H54 (cell line): ENCODE results near the gene OPRD1.

Experiments used
- DNase-seq: peaks from one replicate; pipeline ENCODE4 v3.0.0; 2011; ENCODE audit warnings: low spot score, mixed read lengths; ENCODE audit not compliant: insufficient read length
- FAIRE-seq: peaks from 3 replicates; lab custom pipeline; 2011; peaks lifted over from hg19 to GRCh38; lab: Jason Lieb, UNC
- POLR2A ChIP-seq: IDR thresholded peaks from 2 replicates; pipeline ENCODE4 v1.6.1; 2011; ENCODE audit warnings: low read depth, mild to moderate bottlenecking, low read length

OPRD1 gene

DNA sequence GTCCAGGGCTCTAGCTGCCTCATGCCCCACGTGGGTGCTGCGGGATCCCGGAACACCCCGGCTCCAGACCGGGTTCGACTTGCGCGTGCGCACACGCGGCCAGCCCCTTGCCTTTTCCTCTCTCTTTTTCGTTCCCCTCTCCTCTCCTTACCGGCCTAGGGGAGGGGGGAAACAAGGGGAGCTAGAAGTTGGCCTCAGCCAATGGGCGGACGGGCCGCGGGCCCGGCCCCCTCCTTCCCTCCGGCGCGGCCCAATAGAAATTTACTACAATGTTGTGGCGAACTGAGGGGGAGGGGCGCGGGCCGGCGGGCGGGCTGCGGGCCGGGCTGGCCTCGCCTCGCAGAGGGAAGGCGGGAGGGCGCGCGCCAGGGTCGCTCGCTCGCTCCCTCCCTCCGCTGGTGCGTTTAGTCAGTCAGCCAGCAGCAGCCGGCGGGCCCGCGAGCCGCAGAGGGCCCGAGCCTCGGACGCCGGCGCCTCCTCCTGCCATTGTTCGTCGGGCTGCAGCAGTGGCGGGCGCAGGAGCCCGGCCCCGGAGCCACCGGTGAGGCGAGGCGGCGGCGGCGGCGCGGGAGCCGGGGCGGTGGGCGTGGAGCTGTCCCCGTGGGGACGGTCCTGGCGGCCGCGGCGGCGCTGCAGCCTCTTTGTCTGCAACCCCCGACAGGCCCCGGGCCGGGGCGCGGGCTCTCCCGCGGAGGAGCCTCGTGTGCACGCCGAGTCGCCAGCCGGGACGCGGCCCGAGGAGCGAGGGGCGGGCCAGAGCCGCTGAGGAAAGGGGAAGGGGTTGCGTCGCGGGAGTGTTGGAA, 102.5 kb downstream of the OPRD1 start, which contains the start of gene EPB41:
Gene EPB41 (plus strand): TSS at position 342 of the 803 bp plus-strand sequence. CDS start 72,869 bp downstream, outside the sequence.
- DNase-seq (peak; percentile 81), FAIRE-seq (no peak)
- TF ChIP-seq POLR2A = no peak; the same call in 1 of the 2 replicates

DNA sequence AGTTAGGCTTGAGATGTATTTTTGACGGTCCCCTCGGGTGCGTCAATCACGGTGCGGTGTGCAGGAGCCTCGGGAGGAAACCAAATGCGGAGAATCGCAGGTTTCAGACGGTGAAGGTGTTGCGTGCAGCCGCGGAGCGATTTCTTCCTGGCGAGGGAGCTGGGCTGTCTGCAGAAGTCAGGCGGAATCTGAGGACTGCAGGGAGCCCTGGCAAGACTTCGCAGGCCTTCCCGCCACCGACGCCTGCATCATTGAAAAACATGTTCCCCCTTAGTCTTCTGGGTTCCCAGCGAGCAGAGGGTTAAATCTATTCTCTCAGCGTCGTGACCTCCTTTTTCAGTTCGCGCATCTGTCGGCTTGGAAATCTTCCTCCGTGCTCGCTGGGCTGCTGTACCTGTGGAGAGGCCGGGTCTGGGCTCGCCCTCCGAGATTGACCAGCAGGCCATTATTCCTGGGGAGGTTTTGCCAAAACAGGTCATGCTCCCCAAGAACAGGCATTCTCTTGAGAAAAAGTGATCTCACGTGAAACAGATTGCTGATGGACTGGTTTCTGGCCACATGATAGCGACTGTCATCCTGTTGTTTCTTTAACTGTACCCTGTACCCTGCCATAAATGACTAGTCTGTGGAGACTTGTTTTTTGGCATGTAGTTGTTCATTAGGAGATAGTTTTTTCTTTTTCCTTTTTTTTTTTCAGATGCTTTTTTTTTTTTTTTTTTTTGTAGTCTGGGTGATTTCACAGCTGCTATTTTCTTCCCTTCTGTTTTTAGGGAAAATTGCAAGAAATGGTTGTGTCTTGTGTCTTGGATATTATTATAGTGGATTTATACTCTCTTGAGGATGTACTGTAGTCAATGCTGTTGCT, 103.3 kb downstream of the OPRD1 start:
- no peak for FAIRE-seq
- DNase-seq = peak; percentile 9

DNA sequence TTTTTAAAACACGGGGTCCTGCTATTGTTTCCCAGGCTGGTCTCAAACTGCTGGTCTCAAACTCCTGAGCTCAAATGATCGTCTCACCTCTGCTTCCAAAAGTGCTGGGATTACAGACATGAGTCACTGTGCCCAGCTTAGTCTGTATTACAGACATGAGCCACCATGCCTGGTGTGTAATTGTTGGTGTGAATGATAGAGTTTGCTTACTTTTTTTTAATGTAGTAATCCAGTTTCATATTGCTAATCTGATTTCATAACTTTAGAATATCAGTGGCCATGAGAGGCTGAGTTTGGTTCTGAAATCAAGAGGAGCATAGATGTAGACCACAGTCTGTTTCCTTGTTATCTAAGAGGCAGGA, 105.8 kb downstream of the OPRD1 start:
- DNase-seq = no peak

More for the DNA sequence above, 103.3 kb downstream of the OPRD1 start:
- TF ChIP-seq POLR2A = no peak

More for the DNA sequence above, 105.8 kb downstream of the OPRD1 start:
- FAIRE-seq = no peak
- TF ChIP-seq POLR2A = no peak
